GM23338 (cell line): Measurements from ENCODE around the gene UPF1. TPM values are rescaled to one million over a fixed set of nuclear protein-coding genes. Genes with fewer than 3 reads are reported as not detected.

Experiments
- ATAC-seq: fragments of 200-7000 bp; cut with Tn5 transposase; 3 replicates; pipeline ENCODE4 v1.9.1; 2020
- DNase-seq: peaks from one replicate; pipeline ENCODE4 v3.0.0-alpha.2; 2015; ENCODE audit warnings: low spot score
- H2AFZ ChIP-seq: fragments of 200-600 bp; sonication (generic); 2 replicates; pipeline ENCODE4 v1.8.0; 2016; ENCODE audit warnings: antibody characterized with exemption, mild to moderate bottlenecking, moderate library complexity
- H3F3A ChIP-seq: fragments of 200-600 bp; sonication (generic); replicated peaks from 2 replicates; pipeline ENCODE4 v1.8.0; 2017; ENCODE audit warnings: antibody characterized with exemption, mixed run types, low read depth
- H3K27ac ChIP-seq: fragments of 200-600 bp; sonication (generic); 2 replicates; pipeline ENCODE4 v1.6.1; 2016; ENCODE audit warnings: low read depth
- H3K27me3 ChIP-seq: fragments of 200-600 bp; sonication (generic); 2 replicates; pipeline ENCODE4 v1.8.0; 2016; ENCODE audit warnings: mild to moderate bottlenecking, mixed run types, moderate library complexity; ENCODE audit not compliant: insufficient read depth
- H3K36me3 ChIP-seq: fragments of 200-600 bp; sonication (generic); 2 replicates; pipeline ENCODE4 v1.8.0; 2016; ENCODE audit warnings: mild to moderate bottlenecking; ENCODE audit not compliant: insufficient read depth
- H3K4me1 ChIP-seq: fragments of 200-600 bp; sonication (generic); 2 replicates; pipeline ENCODE4 v1.8.0; 2016; ENCODE audit warnings: mild to moderate bottlenecking, moderate library complexity; ENCODE audit not compliant: insufficient read depth
- H3K4me2 ChIP-seq: fragments of 200-600 bp; sonication (generic); 2 replicates; pipeline ENCODE4 v1.7.1; 2017; ENCODE audit warnings: mixed run types
- H3K4me3 ChIP-seq: fragments of 200-600 bp; sonication (generic); 2 replicates; pipeline ENCODE4 v1.6.1; 2016; ENCODE audit warnings: mixed run types
- H3K79me2 ChIP-seq: fragments of 200-600 bp; sonication (generic); replicated peaks from 2 replicates; pipeline ENCODE4 v1.8.0; 2017; ENCODE audit warnings: mild to moderate bottlenecking; ENCODE audit not compliant: insufficient read depth
- H3K9me2 ChIP-seq: fragments of 200-600 bp; sonication (generic); 2 replicates; pipeline ENCODE4 v1.8.0; 2017; ENCODE audit not compliant: insufficient read depth
- H4K20me1 ChIP-seq: fragments of 200-600 bp; sonication (generic); replicated peaks from 2 replicates; pipeline ENCODE4 v1.8.0; 2017; ENCODE audit warnings: mild to moderate bottlenecking; ENCODE audit not compliant: insufficient read depth
- H3K27ac Mint-ChIP-seq: 2 replicates; pipeline ENCODE4 v1.8.0; 2020; ENCODE audit warnings: inconsistent platforms, mild to moderate bottlenecking, moderate library complexity, mixed read lengths
- H3K27me3 Mint-ChIP-seq: 3 replicates; pipeline ENCODE4 v1.8.0; 2022; ENCODE audit warnings: low read depth, mild to moderate bottlenecking, moderate library complexity, mixed read lengths, inconsistent platforms; ENCODE audit not compliant: insufficient read depth, poor library complexity
- H3K36me3 Mint-ChIP-seq: 3 replicates; pipeline ENCODE4 v1.8.0; 2021; ENCODE audit warnings: low read depth, mild to moderate bottlenecking, inconsistent platforms, moderate library complexity, mixed read lengths
- H3K4me1 Mint-ChIP-seq: 3 replicates; pipeline ENCODE4 v1.8.0; 2020; ENCODE audit warnings: mild to moderate bottlenecking, inconsistent platforms, mixed read lengths
- H3K4me3 Mint-ChIP-seq: 3 replicates; pipeline ENCODE4 v1.8.0; 2021; ENCODE audit warnings: moderate library complexity, mild to moderate bottlenecking, inconsistent platforms, mixed read lengths
- H3K9me3 Mint-ChIP-seq: 3 replicates; pipeline ENCODE4 v1.8.0; 2020; ENCODE audit warnings: moderate library complexity, mild to moderate bottlenecking, inconsistent platforms, mixed read lengths
- CREB1 ChIP-seq: fragments of 250-450 bp; sonication (Bioruptor Pico); IDR thresholded peaks from 2 replicates; pipeline ENCODE4 v1.5.0; 2020; ENCODE audit warnings: low read depth, mild to moderate bottlenecking, moderate library complexity
- CTCF ChIP-seq, 2 experiments: fragments of 200-600 bp in 1 of 2; sonication (generic) in 1 of 2; conservative IDR thresholded peaks; 2 replicates each; pipeline versions ENCODE4 v1.5.1 to v1.6.1; 2016 to 2017; ENCODE audit warnings: antibody characterized with exemption in 2 of 2, low read depth in 2 of 2, mild to moderate bottlenecking in 2 of 2, moderate library complexity in 1 of 2
- EZH2 ChIP-seq: fragments of 200-600 bp; sonication (generic); IDR thresholded peaks from one replicate; pipeline ENCODE4 v1.8.0; 2017; ENCODE audit warnings: antibody characterized with exemption, mild to moderate bottlenecking, low read depth; ENCODE audit not compliant: unreplicated experiment
- EZH2phosphoT487 ChIP-seq: fragments of 200-600 bp; sonication (generic); IDR thresholded peaks from one replicate; pipeline ENCODE4 v1.8.1; 2018; ENCODE audit warnings: antibody characterized with exemption; ENCODE audit not compliant: unreplicated experiment
- JUNB ChIP-seq: IDR thresholded peaks from one replicate; pipeline ENCODE4 v1.6.1; 2016; ENCODE audit warnings: antibody characterized with exemption; ENCODE audit not compliant: unreplicated experiment
- POLR2AphosphoS5 ChIP-seq: IDR thresholded peaks from 2 replicates; pipeline ENCODE4 v1.6.1; 2016; ENCODE audit warnings: antibody characterized with exemption, low read depth
- ZNF331 ChIP-seq: fragments of 250-450 bp; sonication (Bioruptor Pico); IDR thresholded peaks from 2 replicates; pipeline ENCODE4 v1.5.0; 2020; ENCODE audit warnings: low read depth, mild to moderate bottlenecking, moderate library complexity
- polyA plus RNA-seq: library from polyadenylated mRNA; unstranded; fragments of >200 nt; fragmentation: Nextera tagmentation; extraction: Ambion mirVana; gene quantifications from 2 replicates; pipeline ENCODE4 v1.2.1, GENCODE V29; 2016
- total RNA-seq: library from RNA; depleted of rRNA; stranded (reverse); fragments of >200 nt; shearing (Covaris generic); gene quantifications from 2 replicates; pipeline ENCODE4 v1.2.3, GENCODE V29; 2014
- TF ChIP-seq, protein P1 (sequence below): IDR thresholded peaks from 2 replicates; pipeline ENCODE4 v1.6.1; 2016; ENCODE audit warnings: antibody characterized with exemption
- TF ChIP-seq, protein P2 (sequence below): fragments of 250-450 bp; sonication (Bioruptor Pico); IDR thresholded peaks from 2 replicates; pipeline ENCODE4 v1.5.0; 2020; ENCODE audit warnings: mild to moderate bottlenecking, moderate library complexity

The UPF1 gene
- total and polyA plus RNA-seq, 2 experiments from 2014 or later, result 13.8 to 138 TPM

DNA sequence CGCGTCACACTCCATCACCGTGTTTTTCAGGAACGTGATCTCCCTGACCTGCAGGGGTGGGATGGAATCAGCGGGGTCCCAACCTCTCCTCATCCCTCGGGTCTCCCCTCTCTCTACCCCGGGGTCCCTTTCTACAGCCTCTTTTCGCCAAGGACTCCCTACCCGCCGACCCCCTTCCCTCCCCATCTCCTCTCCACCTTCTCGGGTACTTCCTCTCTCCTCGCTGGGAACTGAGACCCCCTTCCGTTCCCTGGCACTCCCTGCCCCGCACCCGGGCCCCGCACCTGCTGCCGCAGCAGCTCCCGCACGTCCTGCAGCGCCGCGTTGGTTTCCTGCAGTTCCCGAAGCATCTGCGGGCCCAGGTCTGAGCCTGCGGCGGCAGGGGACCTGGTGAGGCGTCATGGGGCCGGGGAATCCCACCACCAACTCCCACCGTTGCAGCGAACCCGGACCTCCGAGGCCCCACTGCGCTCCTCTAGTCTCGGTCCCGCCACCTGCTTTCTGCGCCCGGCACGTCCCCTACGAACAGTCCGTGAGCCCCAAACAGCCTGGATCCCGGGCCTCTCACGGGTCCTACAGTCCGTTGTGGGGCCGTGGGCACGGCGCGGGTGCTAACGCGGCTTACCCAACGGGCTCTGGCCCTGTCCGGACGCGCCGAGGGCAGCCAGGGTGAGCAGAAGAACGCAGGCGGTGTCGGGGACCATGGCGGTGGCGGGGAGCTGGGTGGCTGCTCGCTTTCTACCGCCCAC is 41.0 kb upstream of the UPF1 start, which contains the start of gene COMP:
COMP (minus strand) TSS at position 740 of the 749 bp plus-strand sequence; CDS start at position 704, 36 bp downstream.
- Histone ChIP-seq H3K4me3 (peak within 1 kb of the TSS; percentile 67), H3K27ac (no peak within 1 kb of the TSS), H3K9me2 (no peaks in the 10 kb centered on the region), H3K79me2 (no peaks in the 10 kb centered on the region), H3K4me2 (peak within 1 kb of the TSS; percentile 87), H2AFZ (peak within 1 kb of the TSS; percentile 99), H3K36me3 (no peaks in the 10 kb centered on the region), H4K20me1 (peaks cover 11% of the 10 kb centered on the region), H3K27me3 (peaks cover 100% of the 10 kb centered on the region), H3F3A (0 out of 2 replicates have a peak, but pooled peaks cover 6% of the 10 kb centered on the region), H3K4me1 (peaks cover 9% of the 10 kb centered on the region; the same call in 1 of the 2 replicates)
- Mint-ChIP-seq H3K36me3 (no peaks in the 10 kb centered on the region; the same call in 2 of the 3 replicates), H3K9me3 (peaks cover 7% of the 10 kb centered on the region), H3K27ac (no peak within 1 kb of the TSS), H3K4me3 (peak within 1 kb of the TSS; percentile 74), H3K27me3 (peaks cover 93% of the 10 kb centered on the region), H3K4me1 (peaks cover 16% of the 10 kb centered on the region)
- TF ChIP-seq EZH2 (peak; percentile 97), JUNB (no peak), EZH2phosphoT487 (no peak), CTCF (conservative IDR thresholded peaks at IDR 0.05; ENCODE audit: low read depth in 2 of 2) (no peak), CREB1 (no peak)
- TF ChIP-seq, protein P1, sequence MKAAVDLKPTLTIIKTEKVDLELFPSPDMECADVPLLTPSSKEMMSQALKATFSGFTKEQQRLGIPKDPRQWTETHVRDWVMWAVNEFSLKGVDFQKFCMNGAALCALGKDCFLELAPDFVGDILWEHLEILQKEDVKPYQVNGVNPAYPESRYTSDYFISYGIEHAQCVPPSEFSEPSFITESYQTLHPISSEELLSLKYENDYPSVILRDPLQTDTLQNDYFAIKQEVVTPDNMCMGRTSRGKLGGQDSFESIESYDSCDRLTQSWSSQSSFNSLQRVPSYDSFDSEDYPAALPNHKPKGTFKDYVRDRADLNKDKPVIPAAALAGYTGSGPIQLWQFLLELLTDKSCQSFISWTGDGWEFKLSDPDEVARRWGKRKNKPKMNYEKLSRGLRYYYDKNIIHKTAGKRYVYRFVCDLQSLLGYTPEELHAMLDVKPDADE, result no peak
- peak; percentile 56 for DNase-seq
- peak; percentile 1; the same call in 2 of the 3 replicates for ATAC-seq

DNA sequence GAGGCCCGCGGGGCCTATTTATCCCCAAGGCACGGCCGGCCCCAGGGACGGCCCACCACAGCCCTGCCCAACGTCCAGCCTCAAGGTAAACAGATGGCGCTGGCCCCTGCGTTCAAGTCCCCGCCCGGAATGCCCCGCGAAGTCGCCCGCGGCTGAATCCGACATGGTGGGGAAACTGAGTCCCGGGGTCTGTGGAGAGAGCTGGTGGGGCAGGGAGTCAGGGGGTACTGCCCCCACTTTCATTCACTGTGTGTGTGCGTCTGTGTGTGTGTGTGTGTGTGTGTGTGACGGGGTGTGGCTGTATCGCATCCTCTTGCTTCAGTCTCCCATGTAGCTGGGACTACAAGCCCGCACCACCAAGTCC is 40.5 kb upstream of the UPF1 start:
- H3K27me3 ChIP-seq, result peaks cover 100% of the 10 kb centered on the region
- H3K4me1 ChIP-seq, result peaks cover 9% of the 10 kb centered on the region; the same call in 1 of the 2 replicates
- peaks cover 11% of the 10 kb centered on the region for H4K20me1 ChIP-seq
- peaks cover 91% of the 10 kb centered on the region for H3K27me3 Mint-ChIP-seq
- H3K4me3 Mint-ChIP-seq, result peak overlapping the region; percentile 47; the same call in 1 of the 3 replicates
- no peak overlapping the region for H3K27ac Mint-ChIP-seq
- peaks cover 12% of the 10 kb centered on the region for H3K4me1 Mint-ChIP-seq
- peak overlapping the region; percentile 87 for H3K4me2 ChIP-seq
- H2AFZ ChIP-seq, result peak overlapping the region; percentile 99
- no peaks in the 10 kb centered on the region for H3K36me3 ChIP-seq
- ATAC-seq, result no peak
- no peaks in the 10 kb centered on the region for H3K9me2 ChIP-seq
- H3F3A ChIP-seq, result 0 out of 2 replicates have a peak, but pooled peaks cover 4% of the 10 kb centered on the region
- no peaks in the 10 kb centered on the region for H3K79me2 ChIP-seq
- H3K27ac ChIP-seq, result no peak overlapping the region
- peaks cover 7% of the 10 kb centered on the region for H3K9me3 Mint-ChIP-seq
- peak overlapping the region; percentile 67 for H3K4me3 ChIP-seq
- DNase-seq, result no peak
- H3K36me3 Mint-ChIP-seq, result no peaks in the 10 kb centered on the region; the same call in 2 of the 3 replicates
- TF ChIP-seq JUNB, result no peak
- no peak for TF ChIP-seq ZNF331 (CRISPR knock-in tag)
- TF ChIP-seq EZH2phosphoT487, result no peak
- TF ChIP-seq, protein P2, sequence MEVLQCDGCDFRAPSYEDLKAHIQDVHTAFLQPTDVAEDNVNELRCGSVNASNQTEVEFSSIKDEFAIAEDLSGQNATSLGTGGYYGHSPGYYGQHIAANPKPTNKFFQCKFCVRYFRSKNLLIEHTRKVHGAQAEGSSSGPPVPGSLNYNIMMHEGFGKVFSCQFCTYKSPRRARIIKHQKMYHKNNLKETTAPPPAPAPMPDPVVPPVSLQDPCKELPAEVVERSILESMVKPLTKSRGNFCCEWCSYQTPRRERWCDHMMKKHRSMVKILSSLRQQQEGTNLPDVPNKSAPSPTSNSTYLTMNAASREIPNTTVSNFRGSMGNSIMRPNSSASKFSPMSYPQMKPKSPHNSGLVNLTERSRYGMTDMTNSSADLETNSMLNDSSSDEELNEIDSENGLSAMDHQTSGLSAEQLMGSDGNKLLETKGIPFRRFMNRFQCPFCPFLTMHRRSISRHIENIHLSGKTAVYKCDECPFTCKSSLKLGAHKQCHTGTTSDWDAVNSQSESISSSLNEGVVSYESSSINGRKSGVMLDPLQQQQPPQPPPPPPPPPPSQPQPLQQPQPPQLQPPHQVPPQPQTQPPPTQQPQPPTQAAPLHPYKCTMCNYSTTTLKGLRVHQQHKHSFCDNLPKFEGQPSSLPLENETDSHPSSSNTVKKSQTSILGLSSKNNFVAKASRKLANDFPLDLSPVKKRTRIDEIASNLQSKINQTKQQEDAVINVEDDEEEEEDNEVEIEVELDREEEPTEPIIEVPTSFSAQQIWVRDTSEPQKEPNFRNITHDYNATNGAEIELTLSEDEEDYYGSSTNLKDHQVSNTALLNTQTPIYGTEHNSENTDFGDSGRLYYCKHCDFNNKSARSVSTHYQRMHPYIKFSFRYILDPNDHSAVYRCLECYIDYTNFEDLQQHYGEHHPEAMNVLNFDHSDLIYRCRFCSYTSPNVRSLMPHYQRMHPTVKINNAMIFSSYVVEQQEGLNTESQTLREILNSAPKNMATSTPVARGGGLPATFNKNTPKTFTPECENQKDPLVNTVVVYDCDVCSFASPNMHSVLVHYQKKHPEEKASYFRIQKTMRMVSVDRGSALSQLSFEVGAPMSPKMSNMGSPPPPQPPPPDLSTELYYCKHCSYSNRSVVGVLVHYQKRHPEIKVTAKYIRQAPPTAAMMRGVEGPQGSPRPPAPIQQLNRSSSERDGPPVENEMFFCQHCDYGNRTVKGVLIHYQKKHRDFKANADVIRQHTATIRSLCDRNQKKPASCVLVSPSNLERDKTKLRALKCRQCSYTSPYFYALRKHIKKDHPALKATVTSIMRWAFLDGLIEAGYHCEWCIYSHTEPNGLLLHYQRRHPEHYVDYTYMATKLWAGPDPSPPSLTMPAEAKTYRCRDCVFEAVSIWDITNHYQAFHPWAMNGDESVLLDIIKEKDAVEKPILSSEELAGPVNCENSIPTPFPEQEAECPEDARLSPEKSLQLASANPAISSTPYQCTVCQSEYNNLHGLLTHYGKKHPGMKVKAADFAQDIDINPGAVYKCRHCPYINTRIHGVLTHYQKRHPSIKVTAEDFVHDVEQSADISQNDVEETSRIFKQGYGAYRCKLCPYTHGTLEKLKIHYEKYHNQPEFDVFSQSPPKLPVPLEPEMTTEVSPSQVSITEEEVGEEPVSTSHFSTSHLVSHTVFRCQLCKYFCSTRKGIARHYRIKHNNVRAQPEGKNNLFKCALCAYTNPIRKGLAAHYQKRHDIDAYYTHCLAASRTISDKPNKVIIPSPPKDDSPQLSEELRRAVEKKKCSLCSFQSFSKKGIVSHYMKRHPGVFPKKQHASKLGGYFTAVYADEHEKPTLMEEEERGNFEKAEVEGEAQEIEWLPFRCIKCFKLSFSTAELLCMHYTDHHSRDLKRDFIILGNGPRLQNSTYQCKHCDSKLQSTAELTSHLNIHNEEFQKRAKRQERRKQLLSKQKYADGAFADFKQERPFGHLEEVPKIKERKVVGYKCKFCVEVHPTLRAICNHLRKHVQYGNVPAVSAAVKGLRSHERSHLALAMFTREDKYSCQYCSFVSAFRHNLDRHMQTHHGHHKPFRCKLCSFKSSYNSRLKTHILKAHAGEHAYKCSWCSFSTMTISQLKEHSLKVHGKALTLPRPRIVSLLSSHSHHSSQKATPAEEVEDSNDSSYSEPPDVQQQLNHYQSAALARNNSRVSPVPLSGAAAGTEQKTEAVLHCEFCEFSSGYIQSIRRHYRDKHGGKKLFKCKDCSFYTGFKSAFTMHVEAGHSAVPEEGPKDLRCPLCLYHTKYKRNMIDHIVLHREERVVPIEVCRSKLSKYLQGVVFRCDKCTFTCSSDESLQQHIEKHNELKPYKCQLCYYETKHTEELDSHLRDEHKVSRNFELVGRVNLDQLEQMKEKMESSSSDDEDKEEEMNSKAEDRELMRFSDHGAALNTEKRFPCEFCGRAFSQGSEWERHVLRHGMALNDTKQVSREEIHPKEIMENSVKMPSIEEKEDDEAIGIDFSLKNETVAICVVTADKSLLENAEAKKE (CRISPR knock-in tag), result no peak
- TF ChIP-seq EZH2, result peak; percentile 26
- TF ChIP-seq POLR2AphosphoS5, result no peak
